GM19240 (cell line): Measurements from ENCODE around the gene PLXDC2.
"Not testable (repeated sequence)": the region's sequence is repeated elsewhere in the genome, so short reads cannot be mapped to it uniquely, and the experiment has no call there.

Source experiments
- DNase-seq: peaks from one replicate; pipeline ENCODE4 v3.0.0; 2011; ENCODE audit warnings: low spot score; ENCODE audit not compliant: insufficient read length

The PLXDC2 gene

GRCh38 chr10:20029523-20029922 lies 213.3 kb downstream of the PLXDC2 start:
- DNase-seq = no peak

- no peak for DNase-seq
Measured at GRCh38 chr10:20033476-20033875, 217.2 kb downstream of the PLXDC2 start.

- no peak for DNase-seq
Measured at GRCh38 chr10:20034732-20035131, 218.5 kb downstream of the PLXDC2 start.

GRCh38 chr10:20040012-20040411 lies 223.8 kb downstream of the PLXDC2 start:
- DNase-seq = no peak

- no peak for DNase-seq
Measured at GRCh38 chr10:20041931-20042330, 225.7 kb downstream of the PLXDC2 start.

- not testable (repeated sequence) for DNase-seq
Measured at GRCh38 chr10:20045100-20045499, 228.9 kb downstream of the PLXDC2 start.

GRCh38 chr10:20048161-20048560 lies 231.9 kb downstream of the PLXDC2 start:
- no peak for DNase-seq

GRCh38 chr10:20058135-20058534 lies 241.9 kb downstream of the PLXDC2 start:
- DNase-seq = no peak

- DNase-seq = no peak
Measured at GRCh38 chr10:20059084-20059835, 243.0 kb downstream of the PLXDC2 start.

GRCh38 chr10:20065814-20066213 lies 249.6 kb downstream of the PLXDC2 start:
- no peak for DNase-seq

- DNase-seq = no peak
Measured at GRCh38 chr10:20073167-20073566, 256.9 kb downstream of the PLXDC2 start.

GRCh38 chr10:20075713-20076112 lies 259.5 kb downstream of the PLXDC2 start:
- DNase-seq = no peak

- no peak for DNase-seq
Measured at GRCh38 chr10:20084451-20084850, 268.2 kb downstream of the PLXDC2 start.

- no peak for DNase-seq
Measured at GRCh38 chr10:20085115-20085514, 268.9 kb downstream of the PLXDC2 start.

- no peak for DNase-seq
Measured at GRCh38 chr10:20087353-20087752, 271.1 kb downstream of the PLXDC2 start.

GRCh38 chr10:20088061-20088701 lies 271.9 kb downstream of the PLXDC2 start:
- DNase-seq = no peak

GRCh38 chr10:20089879-20090278 lies 273.6 kb downstream of the PLXDC2 start:
- no peak for DNase-seq

- DNase-seq = no peak
Measured at GRCh38 chr10:20090831-20091230, 274.6 kb downstream of the PLXDC2 start.

GRCh38 chr10:20091698-20092097 lies 275.5 kb downstream of the PLXDC2 start:
- no peak for DNase-seq

GRCh38 chr10:20093600-20093999 lies 277.4 kb downstream of the PLXDC2 start:
- no peak for DNase-seq

GRCh38 chr10:20094226-20094976 lies 278.2 kb downstream of the PLXDC2 start:
- DNase-seq = no peak

GRCh38 chr10:20100171-20100570 lies 283.9 kb downstream of the PLXDC2 start:
- no peak for DNase-seq
